ENCODE measurements around the gene CEACAM21. TPM values are rescaled to one million over a fixed set of nuclear protein-coding genes. Genes with fewer than 3 reads are reported as not detected.

The CEACAM21 gene
- total and polyA plus RNA-seq, 2 donors (not counting 1 experiment from before 2014, with no cell fraction given) = not detected

- TF ChIP-seq EZH2 (IDR thresholded peaks at IDR 0.05; ENCODE audit: low read length, missing control alignments) = no peak
- no peak for TF ChIP-seq CTCF (conservative IDR thresholded peaks at IDR 0.05 in 1 of 2, IDR thresholded peaks at IDR 0.05 in 1 of 2; ENCODE audit: low read depth in 1 of 2, low read length in 2 of 2)
- no peak overlapping the region for H3K4me3 ChIP-seq (replicated peaks in 1 of 4; ENCODE audit: control extremely low read depth in 1 of 4, insufficient read depth in 1 of 4, low read depth in 3 of 4, low read length in 4 of 4)
- no peak overlapping the region for H3K4me2 ChIP-seq (ENCODE audit: extremely low read depth, insufficient read depth, low read length)
- H3K27ac ChIP-seq (ENCODE audit: insufficient read depth, low read length) = no peak overlapping the region
- no peak overlapping the region for H2AFZ ChIP-seq (ENCODE audit: low read length)
- H3K9me3 ChIP-seq (ENCODE audit: control insufficient read depth, insufficient read depth, low read depth, low read length) = no peaks in the 10 kb centered on the region
- H3K4me1 ChIP-seq (ENCODE audit: control insufficient read depth, extremely low read depth, insufficient read depth, low read length) = peaks cover 3% of the 10 kb centered on the region
- H3K9ac ChIP-seq (ENCODE audit: insufficient read depth, low read length) = no peak overlapping the region
- H3K79me2 ChIP-seq (ENCODE audit: control insufficient read depth, insufficient read depth, low read length) = no peaks in the 10 kb centered on the region
- no peaks in the 10 kb centered on the region for H4K20me1 ChIP-seq (ENCODE audit: control insufficient read depth, extremely low read depth, insufficient read depth, low read length)
- DNase-seq (ENCODE audit: low read depth in 2 of 2) = no peak
- peaks cover 1% of the 10 kb centered on the region for H3K27me3 ChIP-seq (ENCODE audit: control insufficient read depth, insufficient read depth, low read length)
- no peaks in the 10 kb centered on the region for H3K36me3 ChIP-seq (ENCODE audit: control insufficient read depth, insufficient read depth, low read length)
Measured at GRCh38 chr19:41535029-41535622, 40.8 kb upstream of the CEACAM21 start.

DNA sequence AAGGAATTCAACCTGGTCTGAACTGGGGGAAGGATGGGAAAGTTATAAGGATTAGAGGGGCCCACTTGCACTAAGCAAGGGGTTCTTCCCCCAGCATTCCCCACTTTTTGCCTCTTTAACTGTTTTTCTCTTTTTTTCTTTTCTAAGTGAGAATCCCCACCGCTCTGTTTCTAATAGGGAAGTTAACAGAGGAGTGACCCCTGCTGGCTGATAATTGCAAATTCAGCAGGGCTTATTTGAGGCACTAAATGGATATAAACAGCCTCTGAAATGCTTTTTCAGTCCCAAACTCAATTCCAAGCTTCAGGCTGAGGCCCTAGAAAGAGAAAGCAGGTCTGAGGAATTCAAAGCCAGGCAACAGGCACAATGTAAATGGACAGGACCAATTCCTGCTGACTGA, 38.2 kb upstream of the CEACAM21 start:
- DNase-seq (ENCODE audit: low read depth in 2 of 2) = peak in 1 of 2 donors; percentile 31
- Histone ChIP-seq H3K4me3 (replicated peaks in 1 of 4; ENCODE audit: control extremely low read depth in 1 of 4, insufficient read depth in 1 of 4, low read depth in 3 of 4, low read length in 4 of 4) (no peak overlapping the region), H3K36me3 (ENCODE audit: control insufficient read depth, insufficient read depth, low read length) (no peaks in the 10 kb centered on the region), H4K20me1 (ENCODE audit: control insufficient read depth, extremely low read depth, insufficient read depth, low read length) (no peaks in the 10 kb centered on the region), H3K27ac (ENCODE audit: insufficient read depth, low read length) (no peak overlapping the region), H3K9ac (ENCODE audit: insufficient read depth, low read length) (no peak overlapping the region), H3K79me2 (ENCODE audit: control insufficient read depth, insufficient read depth, low read length) (no peaks in the 10 kb centered on the region), H3K4me2 (ENCODE audit: extremely low read depth, insufficient read depth, low read length) (no peak overlapping the region), H2AFZ (ENCODE audit: low read length) (no peak overlapping the region), H3K9me3 (ENCODE audit: control insufficient read depth, insufficient read depth, low read depth, low read length) (no peaks in the 10 kb centered on the region), H3K27me3 (ENCODE audit: control insufficient read depth, insufficient read depth, low read length) (no peaks in the 10 kb centered on the region), H3K4me1 (ENCODE audit: control insufficient read depth, extremely low read depth, insufficient read depth, low read length) (no peaks in the 10 kb centered on the region)
- TF ChIP-seq CTCF (conservative IDR thresholded peaks at IDR 0.05 in 1 of 2, IDR thresholded peaks at IDR 0.05 in 1 of 2; ENCODE audit: low read depth in 1 of 2, low read length in 2 of 2) = peak; percentile 46 to 47
- TF ChIP-seq EZH2 (IDR thresholded peaks at IDR 0.05; ENCODE audit: low read length, missing control alignments) = no peak

DNA sequence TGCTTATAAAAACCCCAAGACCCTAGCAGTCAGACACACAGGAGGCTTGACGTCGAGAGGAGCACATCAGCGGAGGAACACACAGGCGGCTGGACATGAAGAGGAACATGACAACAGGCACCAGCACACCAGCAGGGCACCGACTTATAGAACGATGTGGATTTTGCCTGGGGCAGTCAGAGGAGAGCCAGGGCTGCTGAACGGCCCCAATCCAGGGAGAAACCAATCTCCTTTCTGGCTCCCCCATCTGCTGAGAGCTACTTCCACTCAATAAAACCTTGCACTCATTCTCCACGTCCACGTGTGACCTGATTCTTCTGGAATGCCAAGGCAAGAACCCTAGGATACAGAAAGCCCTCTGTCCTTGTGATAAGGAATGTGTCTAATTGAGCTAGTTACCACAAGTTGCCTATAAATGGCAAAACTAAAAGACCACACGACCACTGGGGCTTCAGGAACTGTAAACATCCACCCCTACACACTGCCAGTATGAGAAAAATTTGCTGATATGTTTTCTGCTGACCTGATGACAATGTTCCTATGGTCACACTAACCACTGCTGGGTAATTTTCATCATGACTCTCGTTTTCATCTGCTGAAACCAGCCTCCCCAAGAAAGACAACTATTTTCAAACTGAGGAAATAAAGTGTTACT, 35.8 kb upstream of the CEACAM21 start:
- TF ChIP-seq CTCF (conservative IDR thresholded peaks at IDR 0.05 in 1 of 2, IDR thresholded peaks at IDR 0.05 in 1 of 2; ENCODE audit: low read depth in 1 of 2, low read length in 2 of 2) = no peak
- no peak for TF ChIP-seq EZH2 (IDR thresholded peaks at IDR 0.05; ENCODE audit: low read length, missing control alignments)
- Histone ChIP-seq H3K4me3 (replicated peaks in 1 of 4; ENCODE audit: control extremely low read depth in 1 of 4, insufficient read depth in 1 of 4, low read depth in 3 of 4, low read length in 4 of 4) (no peak overlapping the region), H3K9ac (ENCODE audit: insufficient read depth, low read length) (no peak overlapping the region), H3K4me1 (ENCODE audit: control insufficient read depth, extremely low read depth, insufficient read depth, low read length) (no peaks in the 10 kb centered on the region), H3K36me3 (ENCODE audit: control insufficient read depth, insufficient read depth, low read length) (no peaks in the 10 kb centered on the region), H3K9me3 (ENCODE audit: control insufficient read depth, insufficient read depth, low read depth, low read length) (no peaks in the 10 kb centered on the region), H3K79me2 (ENCODE audit: control insufficient read depth, insufficient read depth, low read length) (no peaks in the 10 kb centered on the region), H3K4me2 (ENCODE audit: extremely low read depth, insufficient read depth, low read length) (no peak overlapping the region), H3K27ac (ENCODE audit: insufficient read depth, low read length) (no peak overlapping the region), H3K27me3 (ENCODE audit: control insufficient read depth, insufficient read depth, low read length) (no peaks in the 10 kb centered on the region), H2AFZ (ENCODE audit: low read length) (no peak overlapping the region), H4K20me1 (ENCODE audit: control insufficient read depth, extremely low read depth, insufficient read depth, low read length) (no peaks in the 10 kb centered on the region)
- DNase-seq (ENCODE audit: low read depth in 2 of 2) = peak in 1 of 2 donors; percentile 14
